ENCODE measurements around the gene FGGY. TPM values are rescaled to one million over a fixed set of nuclear protein-coding genes. Genes with fewer than 3 reads are reported as not detected.
"Not testable (repeated sequence)": the region's sequence is repeated elsewhere in the genome, so short reads cannot be mapped to it uniquely, and the experiment has no call there.

FGGY gene
- total RNA-seq, 1 experiment from 2014 or later = 12.0 TPM

- Mint-ChIP-seq H3K9me3 (peaks cover 37% of the 10 kb centered on the region), H3K27ac (no peak overlapping the region), H3K4me3 (no peak overlapping the region), H3K36me3 (peaks cover 23% of the 10 kb centered on the region), H3K4me1 (0 out of 2 replicates have a peak, but pooled peaks cover 3% of the 10 kb centered on the region), H3K27me3 (ENCODE audit: low read depth) (no peaks in the 10 kb centered on the region)
- DNase-seq (ENCODE audit: low spot score) = no peak
- TF ChIP-seq ZNF396 (CRISPR knock-in tag; IDR thresholded peaks at IDR 0.05; ENCODE audit: borderline replicate concordance) = no peak
- peak; percentile 80 for TF ChIP-seq GABPB1 (CRISPR knock-in tag; IDR thresholded peaks at IDR 0.05)
- ChIA-PET POLR2A (no interaction called here), CTCF (no interaction called here)
- ATAC-seq = no peak
These were observed 260.1 kb downstream of the FGGY start for GRCh38 chr1:59556802-59557548.

GRCh38 chr1:59557549-59557885 is 260.6 kb downstream of the FGGY start:
- DNase-seq (ENCODE audit: low spot score) (no peak), ATAC-seq (no peak)
- H3K27me3 Mint-ChIP-seq (ENCODE audit: low read depth) = no peaks in the 10 kb centered on the region
- H3K9me3 Mint-ChIP-seq = peaks cover 37% of the 10 kb centered on the region
- no peak overlapping the region for H3K27ac Mint-ChIP-seq
- ChIA-PET POLR2A (no interaction called here), CTCF (no interaction called here)
- peaks cover 23% of the 10 kb centered on the region for H3K36me3 Mint-ChIP-seq
- TF ChIP-seq IRF2 (CRISPR knock-in tag; IDR thresholded peaks at IDR 0.05; ENCODE audit: borderline replicate concordance, low read depth) = no peak
- TF ChIP-seq FOXP1 (CRISPR knock-in tag; IDR thresholded peaks at IDR 0.05; ENCODE audit: borderline replicate concordance) = no peak
- TF ChIP-seq STAT6 (CRISPR knock-in tag; conservative IDR thresholded peaks at IDR 0.05; ENCODE audit: low read depth) = no peak
- no peak for TF ChIP-seq ATF1 (CRISPR knock-in tag; IDR thresholded peaks at IDR 0.05)
- TF ChIP-seq JUN (CRISPR knock-in tag; IDR thresholded peaks at IDR 0.05) = no peak
- TF ChIP-seq FOXP4 (CRISPR knock-in tag; IDR thresholded peaks at IDR 0.05) = no peak
- no peak for TF ChIP-seq NR3C1 (CRISPR knock-in tag; conservative IDR thresholded peaks at IDR 0.05; ENCODE audit: low read depth)
- TF ChIP-seq NFYB (CRISPR knock-in tag; conservative IDR thresholded peaks at IDR 0.05; ENCODE audit: low read depth) = no peak
- 0 out of 2 replicates have a peak, but pooled peaks cover 3% of the 10 kb centered on the region for H3K4me1 Mint-ChIP-seq
- H3K4me3 Mint-ChIP-seq = no peak overlapping the region

GRCh38 chr1:59558580-59558979 is 261.7 kb downstream of the FGGY start:
- H3K27ac Mint-ChIP-seq; H3K27me3 Mint-ChIP-seq (ENCODE audit: low read depth); DNase-seq (ENCODE audit: low spot score); CTCF ChIA-PET; H3K4me1 Mint-ChIP-seq; H3K4me3 Mint-ChIP-seq; ATAC-seq; POLR2A ChIA-PET: not testable (repeated sequence)
- peaks cover 23% of the 10 kb centered on the region for H3K36me3 Mint-ChIP-seq
- peaks cover 37% of the 10 kb centered on the region for H3K9me3 Mint-ChIP-seq

GRCh38 chr1:59560807-59561450 is 264.0 kb downstream of the FGGY start:
- DNase-seq (ENCODE audit: low spot score) = no peak
- Mint-ChIP-seq H3K4me1 (0 out of 2 replicates have a peak, but pooled peaks cover 3% of the 10 kb centered on the region), H3K27me3 (ENCODE audit: low read depth) (no peaks in the 10 kb centered on the region), H3K9me3 (peaks cover 37% of the 10 kb centered on the region), H3K4me3 (no peak overlapping the region), H3K36me3 (peaks cover 23% of the 10 kb centered on the region), H3K27ac (no peak overlapping the region)
- TF ChIP-seq ZBTB43 (CRISPR knock-in tag; IDR thresholded peaks at IDR 0.05) = no peak
- no peak for TF ChIP-seq ATF6 (CRISPR knock-in tag; IDR thresholded peaks at IDR 0.05)
- no peak for TF ChIP-seq ZNF317 (CRISPR knock-in tag; IDR thresholded peaks at IDR 0.05; ENCODE audit: borderline replicate concordance, low read depth)
- no peak for TF ChIP-seq ZNF219 (CRISPR knock-in tag; IDR thresholded peaks at IDR 0.05; ENCODE audit: borderline replicate concordance)
- TF ChIP-seq CTCF (IDR thresholded peaks at IDR 0.05) = no peak
- TF ChIP-seq CREB1 (CRISPR knock-in tag; IDR thresholded peaks at IDR 0.05) = no peak
- TF ChIP-seq NFE2L1 (CRISPR knock-in tag; IDR thresholded peaks at IDR 0.05) = no peak
- POLR2A ChIA-PET = no interaction called here
- CTCF ChIA-PET = no interaction called here
- ATAC-seq = no peak

All from WTC11 (cell line).